ENCODE measurements around the gene CTAGE6. TPM values are rescaled to one million over a fixed set of nuclear protein-coding genes. Genes with fewer than 3 reads are reported as not detected.
"Not testable (repeated sequence)": the region's sequence is repeated elsewhere in the genome, so short reads cannot be mapped to it uniquely, and the experiment has no call there.

CTAGE6 gene
- total RNA-seq, 1 donor, result 0.42 TPM

DNA sequence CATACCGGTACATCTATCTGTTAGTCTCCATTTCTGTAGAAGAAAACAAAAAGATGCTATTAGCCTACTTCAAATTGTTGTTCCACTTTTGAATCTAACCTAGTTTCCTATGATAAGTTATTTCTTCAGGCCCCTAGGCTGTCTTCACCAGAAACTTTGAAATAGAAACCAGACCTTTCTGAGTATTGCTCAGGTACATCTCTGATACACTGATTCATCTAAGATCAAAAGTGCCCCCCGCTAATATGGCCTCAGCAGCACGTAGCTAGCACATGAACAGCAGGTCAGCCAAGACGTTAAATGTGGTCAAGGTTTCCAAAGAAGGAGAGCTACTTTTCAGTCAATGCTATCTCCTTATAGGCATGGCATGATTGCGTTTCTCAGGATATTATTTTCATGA, 23.6 kb downstream of the CTAGE6 start:
- Histone ChIP-seq H3K4me3 (ENCODE audit: low read length) (no peak overlapping the region), H3K4me1 (ENCODE audit: insufficient read depth, low read length) (no peaks in the 10 kb centered on the region), H3K27me3 (ENCODE audit: insufficient read depth, low read length) (no peaks in the 10 kb centered on the region), H3K9me3 (ENCODE audit: low read depth, low read length) (no peaks in the 10 kb centered on the region)

DNA sequence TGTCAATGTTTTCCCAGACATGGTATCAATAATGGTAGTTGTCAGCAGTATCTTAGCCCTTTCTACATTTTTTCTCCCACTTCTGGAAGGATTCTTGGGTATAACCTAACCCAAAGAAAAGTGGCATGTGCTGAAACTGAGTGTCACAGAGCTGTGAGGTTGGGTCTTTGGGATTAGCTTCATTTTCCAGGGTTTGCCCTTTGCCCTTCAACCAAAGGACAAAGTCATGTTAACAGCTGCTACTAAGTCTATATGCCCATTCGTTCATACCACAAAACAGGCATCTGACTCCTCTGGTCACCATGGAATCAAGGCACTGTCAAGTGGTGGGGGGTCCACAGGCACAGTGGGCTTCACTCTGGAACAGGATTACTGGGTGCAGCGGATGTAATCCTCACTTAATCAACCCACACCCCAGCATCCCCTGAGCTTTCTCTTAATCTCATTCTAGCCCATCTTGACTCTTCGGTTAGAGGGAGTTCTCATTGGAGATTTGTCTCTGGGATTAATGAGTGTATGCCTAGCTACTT, 29.1 kb downstream of the CTAGE6 start:
- no peaks in the 10 kb centered on the region for H3K4me1 ChIP-seq (ENCODE audit: insufficient read depth, low read length)
- no peak overlapping the region for H3K4me3 ChIP-seq (ENCODE audit: low read length)
- no peaks in the 10 kb centered on the region for H3K9me3 ChIP-seq (ENCODE audit: low read depth, low read length)
- H3K27me3 ChIP-seq (ENCODE audit: insufficient read depth, low read length), result no peaks in the 10 kb centered on the region

DNA sequence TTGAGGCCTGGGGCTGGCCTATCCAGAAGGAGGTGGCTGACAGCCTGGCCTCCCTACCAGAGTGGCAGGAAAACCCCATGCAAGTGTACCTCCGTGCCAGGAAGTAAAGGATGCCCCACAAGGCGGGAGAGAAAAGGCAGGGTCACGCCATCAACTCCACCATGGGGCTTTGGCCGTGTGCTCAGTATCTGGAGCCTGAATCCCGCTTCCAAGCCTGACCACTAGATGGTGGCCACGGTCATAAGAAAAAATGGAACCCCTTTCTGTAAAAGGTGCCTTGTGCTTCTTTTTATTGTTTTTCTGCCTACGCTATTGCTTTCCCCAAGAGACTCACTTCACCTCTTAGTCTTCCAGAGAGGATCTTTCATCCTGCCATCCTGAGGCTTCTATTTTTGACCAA, 29.9 kb downstream of the CTAGE6 start:
- H3K4me1 ChIP-seq (ENCODE audit: insufficient read depth, low read length); H3K9me3 ChIP-seq (ENCODE audit: low read depth, low read length); H3K4me3 ChIP-seq (ENCODE audit: low read length); H3K27me3 ChIP-seq (ENCODE audit: insufficient read depth, low read length): not testable (repeated sequence)

DNA sequence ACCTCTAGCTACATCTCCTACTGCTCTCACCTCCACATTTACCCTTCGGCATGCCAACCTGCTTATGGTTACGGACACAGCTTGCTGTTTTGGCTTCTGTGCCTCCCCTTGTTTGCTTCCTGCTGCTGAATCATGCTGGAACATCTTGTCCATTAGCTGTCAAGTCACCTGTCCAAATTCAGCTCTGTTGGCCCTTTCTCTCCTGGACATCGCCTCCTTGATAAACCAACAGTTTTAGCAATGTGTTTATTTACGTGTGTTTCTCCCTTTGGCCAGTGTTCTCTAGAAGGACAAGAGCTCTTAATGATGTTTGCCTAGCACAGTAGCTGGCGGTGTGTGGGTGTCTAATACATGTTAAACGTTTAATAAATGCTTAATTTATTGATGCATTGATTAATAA, 31.4 kb downstream of the CTAGE6 start:
- not testable (repeated sequence) for H3K27me3 ChIP-seq (ENCODE audit: insufficient read depth, low read length); H3K4me3 ChIP-seq (ENCODE audit: low read length); H3K9me3 ChIP-seq (ENCODE audit: low read depth, low read length); H3K4me1 ChIP-seq (ENCODE audit: insufficient read depth, low read length)

DNA sequence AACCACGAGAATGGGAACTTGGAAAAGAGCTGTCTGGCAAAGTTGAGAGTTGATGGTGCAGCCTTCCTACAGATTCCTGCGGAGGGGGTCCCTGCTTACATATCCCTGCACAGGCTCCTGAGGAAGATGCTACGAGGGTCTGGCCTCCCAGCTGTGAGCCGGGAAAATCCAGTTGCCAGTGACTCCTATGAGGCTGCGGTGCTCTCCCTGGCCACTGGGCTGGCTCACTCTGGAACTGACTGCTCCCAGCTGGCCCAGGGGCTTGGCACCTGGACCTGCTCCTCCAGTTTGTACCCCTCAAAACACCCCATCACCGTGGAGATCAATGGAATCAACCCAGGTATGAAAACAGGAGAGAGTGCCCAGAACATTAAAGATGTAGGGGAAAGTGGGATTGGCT, 37.2 kb downstream of the CTAGE6 start:
- not testable (repeated sequence) for H3K4me3 ChIP-seq (ENCODE audit: low read length); H3K27me3 ChIP-seq (ENCODE audit: insufficient read depth, low read length); H3K9me3 ChIP-seq (ENCODE audit: low read depth, low read length); H3K4me1 ChIP-seq (ENCODE audit: insufficient read depth, low read length)

DNA sequence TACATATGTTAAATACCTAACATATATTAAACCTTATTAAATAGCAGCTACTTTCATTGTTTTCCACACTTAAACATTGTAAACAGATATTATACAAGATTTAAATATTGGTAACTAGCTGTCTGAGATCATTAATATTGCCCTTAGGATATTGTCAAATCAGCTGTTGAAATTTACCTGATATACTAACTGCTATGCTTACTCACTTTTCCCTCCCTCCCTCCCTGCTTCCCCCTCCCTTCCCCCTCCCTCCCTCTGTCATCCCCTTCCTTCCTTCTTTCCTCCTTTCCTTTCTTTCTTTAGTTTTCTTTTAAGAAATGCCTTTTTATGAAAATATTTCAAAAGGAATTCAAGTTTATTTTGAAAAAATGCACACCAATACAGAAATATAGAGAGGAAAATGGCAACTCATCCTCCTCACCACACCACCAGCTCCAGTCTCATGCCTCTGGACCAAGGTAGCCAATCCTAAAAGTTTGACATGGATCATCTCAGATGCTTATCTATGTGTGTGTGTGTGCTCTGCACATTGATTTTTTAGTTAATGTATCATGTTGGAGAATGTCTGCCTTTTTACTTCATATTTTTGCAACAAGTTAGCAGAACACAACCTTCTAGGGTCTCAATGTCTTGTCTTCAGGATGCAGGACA, 41.8 kb downstream of the CTAGE6 start:
- not testable (repeated sequence) for H3K9me3 ChIP-seq (ENCODE audit: low read depth, low read length); H3K4me3 ChIP-seq (ENCODE audit: low read length); H3K27me3 ChIP-seq (ENCODE audit: insufficient read depth, low read length); H3K4me1 ChIP-seq (ENCODE audit: insufficient read depth, low read length)

DNA sequence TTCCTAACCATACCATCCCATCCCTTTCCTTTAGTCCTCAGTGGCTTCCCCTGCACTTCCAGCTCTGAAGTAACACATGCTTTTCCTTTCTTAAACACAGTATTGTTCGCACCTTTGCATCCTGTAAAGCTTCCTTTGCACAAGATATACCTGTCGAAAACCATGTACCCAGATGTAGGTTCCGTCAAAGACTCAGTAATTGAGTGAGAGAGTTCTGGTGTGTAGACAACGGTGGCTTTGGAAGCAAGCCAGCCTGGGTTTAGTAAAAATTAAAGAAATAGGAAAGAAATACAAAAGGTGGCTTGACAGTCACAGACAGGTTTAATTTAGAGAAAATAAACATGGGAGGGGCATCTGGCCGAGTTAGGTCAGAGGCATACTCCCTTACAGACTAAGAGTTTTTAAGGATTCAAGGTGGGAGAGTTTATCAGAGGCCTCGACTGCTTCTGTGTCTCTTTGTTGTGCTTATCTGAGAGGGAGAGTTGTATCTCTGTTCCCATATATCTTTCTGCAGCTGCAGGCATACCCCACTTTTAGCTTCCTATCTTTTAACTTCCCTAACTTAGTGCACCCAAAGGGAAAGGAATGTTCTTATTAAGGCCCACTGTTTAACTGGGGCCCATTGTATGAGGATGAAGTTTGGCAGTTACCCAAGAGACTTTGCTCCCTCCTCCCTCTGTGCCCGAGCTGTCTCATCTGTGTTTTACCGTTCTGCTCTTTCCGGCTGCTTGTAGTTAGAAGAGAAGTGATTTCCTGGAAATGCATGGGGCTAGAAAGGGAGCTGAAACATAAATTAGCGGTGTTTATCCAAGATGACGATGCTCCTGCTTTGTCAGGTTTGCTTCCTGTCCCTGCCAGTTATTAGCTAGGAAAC, 42.7 kb downstream of the CTAGE6 start:
- not testable (repeated sequence) for H3K27me3 ChIP-seq (ENCODE audit: insufficient read depth, low read length); H3K9me3 ChIP-seq (ENCODE audit: low read depth, low read length); H3K4me3 ChIP-seq (ENCODE audit: low read length); H3K4me1 ChIP-seq (ENCODE audit: insufficient read depth, low read length)

DNA sequence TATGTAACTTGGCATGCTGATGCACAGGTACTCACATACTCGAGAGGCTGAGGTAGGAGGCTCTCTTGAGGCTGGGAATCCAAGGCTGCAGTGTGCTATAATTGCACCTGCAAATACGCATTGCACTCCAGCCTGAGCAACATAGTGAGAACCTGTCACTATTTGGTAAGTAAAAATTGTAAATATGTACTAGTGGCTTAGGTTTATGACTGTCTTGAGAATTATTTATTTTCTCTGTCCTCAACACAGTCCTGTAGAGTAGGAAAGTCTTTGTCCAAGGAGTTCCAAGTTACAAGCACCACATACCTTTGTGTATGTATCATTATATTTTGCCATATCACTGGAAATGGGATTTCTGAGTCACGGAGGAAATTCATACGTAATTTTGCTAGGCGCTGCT, 45.1 kb downstream of the CTAGE6 start:
- not testable (repeated sequence) for H3K4me3 ChIP-seq (ENCODE audit: low read length); H3K27me3 ChIP-seq (ENCODE audit: insufficient read depth, low read length); H3K9me3 ChIP-seq (ENCODE audit: low read depth, low read length); H3K4me1 ChIP-seq (ENCODE audit: insufficient read depth, low read length)

DNA sequence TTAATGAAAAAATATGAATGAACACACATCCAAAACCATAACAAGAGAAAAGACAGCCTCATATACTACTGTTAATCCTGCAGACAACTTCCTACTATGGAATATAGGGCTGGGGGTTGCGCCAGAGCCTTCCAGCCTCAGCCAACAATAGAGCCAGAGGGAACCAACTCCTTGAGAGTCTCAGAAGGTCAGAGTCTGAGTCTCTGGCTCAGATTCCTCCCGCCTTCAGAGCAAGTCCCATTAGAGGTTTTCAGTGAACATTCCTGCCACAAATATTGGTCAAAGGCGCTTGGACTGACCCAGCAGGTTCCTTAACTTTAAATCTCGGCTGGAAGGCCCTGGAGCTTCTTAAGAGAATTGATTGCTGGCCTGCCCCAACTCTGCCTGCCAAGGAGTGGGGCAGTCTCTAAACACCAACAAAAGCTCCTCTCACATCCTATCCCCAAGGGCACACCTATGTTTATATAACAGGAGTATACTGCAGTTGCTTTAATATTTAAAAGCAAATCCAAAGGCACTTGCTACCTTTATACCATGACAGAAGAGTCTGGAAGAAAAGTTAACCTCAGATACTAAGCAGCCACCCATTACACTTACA, 45.7 kb downstream of the CTAGE6 start:
- H3K4me3 ChIP-seq (ENCODE audit: low read length); H3K27me3 ChIP-seq (ENCODE audit: insufficient read depth, low read length); H3K9me3 ChIP-seq (ENCODE audit: low read depth, low read length); H3K4me1 ChIP-seq (ENCODE audit: insufficient read depth, low read length): not testable (repeated sequence)

DNA sequence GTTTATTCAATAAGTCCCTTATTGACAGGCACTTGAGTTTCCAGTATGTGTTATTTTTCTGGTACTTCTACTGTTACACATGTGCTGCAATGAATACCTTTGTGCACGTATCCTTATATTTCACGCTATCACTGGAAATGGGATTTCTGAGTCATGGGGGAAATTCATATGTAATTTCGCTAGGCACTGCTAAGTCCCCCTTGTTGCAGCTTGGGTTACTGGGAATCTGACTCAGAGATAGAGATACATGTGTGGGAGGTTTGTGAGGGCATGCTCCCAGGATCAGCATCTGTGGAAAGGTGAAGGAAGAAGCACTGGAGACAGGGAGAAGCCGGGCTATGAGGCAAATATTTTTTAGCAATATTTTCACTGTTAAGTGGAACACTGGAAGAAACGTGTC, 47.6 kb downstream of the CTAGE6 start:
- H3K9me3 ChIP-seq (ENCODE audit: low read depth, low read length); H3K27me3 ChIP-seq (ENCODE audit: insufficient read depth, low read length); H3K4me3 ChIP-seq (ENCODE audit: low read length); H3K4me1 ChIP-seq (ENCODE audit: insufficient read depth, low read length): not testable (repeated sequence)

Other genes starting within 250 kb of the CTAGE6 start
- gene CTAGE15, start 185.9 kb downstream of the CTAGE6 start, total RNA-seq, result 1.2 TPM
- gene TCAF2, start 136.7 kb downstream of the CTAGE6 start, total RNA-seq, result 27.3 TPM
- gene TCAF1, start 144.5 kb upstream of the CTAGE6 start, total RNA-seq, result 6.0 TPM
- not detected for gene OR2F2, start 177.5 kb upstream of the CTAGE6 start, total RNA-seq
- gene OR2F1, start 197.1 kb upstream of the CTAGE6 start, total RNA-seq, result under 0.01 TPM
- under 0.01 TPM for gene OR6B1, start 242.6 kb upstream of the CTAGE6 start, total RNA-seq

Measured in mononuclear cell (primary cell).